Measurements from ENCODE around the gene ZBTB1. TPM values are rescaled to one million over a fixed set of nuclear protein-coding genes. Genes with fewer than 3 reads are reported as not detected.
A peak's percentile ranks its signal among the peaks of the same experiment; 100 is the strongest.

Gene ZBTB1, protein sequence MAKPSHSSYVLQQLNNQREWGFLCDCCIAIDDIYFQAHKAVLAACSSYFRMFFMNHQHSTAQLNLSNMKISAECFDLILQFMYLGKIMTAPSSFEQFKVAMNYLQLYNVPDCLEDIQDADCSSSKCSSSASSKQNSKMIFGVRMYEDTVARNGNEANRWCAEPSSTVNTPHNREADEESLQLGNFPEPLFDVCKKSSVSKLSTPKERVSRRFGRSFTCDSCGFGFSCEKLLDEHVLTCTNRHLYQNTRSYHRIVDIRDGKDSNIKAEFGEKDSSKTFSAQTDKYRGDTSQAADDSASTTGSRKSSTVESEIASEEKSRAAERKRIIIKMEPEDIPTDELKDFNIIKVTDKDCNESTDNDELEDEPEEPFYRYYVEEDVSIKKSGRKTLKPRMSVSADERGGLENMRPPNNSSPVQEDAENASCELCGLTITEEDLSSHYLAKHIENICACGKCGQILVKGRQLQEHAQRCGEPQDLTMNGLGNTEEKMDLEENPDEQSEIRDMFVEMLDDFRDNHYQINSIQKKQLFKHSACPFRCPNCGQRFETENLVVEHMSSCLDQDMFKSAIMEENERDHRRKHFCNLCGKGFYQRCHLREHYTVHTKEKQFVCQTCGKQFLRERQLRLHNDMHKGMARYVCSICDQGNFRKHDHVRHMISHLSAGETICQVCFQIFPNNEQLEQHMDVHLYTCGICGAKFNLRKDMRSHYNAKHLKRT
- total RNA-seq, result 45.4 and 46.5 TPM in 2 replicates

DNA sequence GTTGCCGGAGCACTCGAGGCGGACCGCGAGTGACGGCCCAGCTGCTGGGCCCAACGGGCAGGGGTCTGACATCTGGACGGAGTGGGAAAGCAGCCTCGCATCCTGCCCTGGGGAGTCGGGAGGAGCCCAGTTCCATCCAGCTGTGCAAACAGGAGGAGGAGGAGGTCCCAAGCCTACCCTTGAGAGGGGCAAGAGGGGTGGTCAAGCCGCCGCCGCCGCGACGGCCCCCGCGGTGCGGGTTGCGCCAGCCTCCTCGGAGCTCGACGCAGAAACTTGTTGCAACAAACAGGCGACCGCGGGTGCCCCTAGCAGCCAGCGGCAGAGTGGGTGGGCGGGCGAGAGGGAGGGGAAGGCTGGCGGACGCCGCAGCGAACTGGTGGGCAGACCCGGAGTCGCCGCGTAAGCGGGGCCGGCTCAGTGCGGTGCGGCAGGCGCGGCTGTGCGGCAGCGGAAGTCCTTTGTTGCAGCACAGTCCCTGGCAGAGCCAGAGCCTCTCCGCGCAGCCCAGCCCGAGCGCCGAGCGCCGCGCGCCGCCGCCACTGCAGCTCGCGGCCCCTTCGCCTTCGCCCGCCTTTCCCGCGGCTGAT is at the start of gene ZBTB1:
TSS of gene ZBTB1 (plus strand) at position 461 of the 587 bp plus-strand sequence. CDS start 16,735 bp downstream, outside the sequence.
- peak within 1 kb of the TSS; percentile 94 for H3K4me3 Mint-ChIP-seq
- no peaks in the 10 kb centered on the region for H3K9me3 Mint-ChIP-seq
- DNase-seq, result peak; percentile 94
- peak within 1 kb of the TSS; percentile 100 for H3K27ac Mint-ChIP-seq
- intact Hi-C loops (cut with micrococcal nuclease), result loop anchor here (5.0 kb wide), 1 partner anchor 37 kb away; the partner anchor contains the start of gene AKAP5
- H3K36me3 Mint-ChIP-seq (ENCODE audit: low read depth), result peaks cover 32% of the 10 kb centered on the region
- H3K4me1 Mint-ChIP-seq, result peaks cover 61% of the 10 kb centered on the region
- H3K27me3 Mint-ChIP-seq, result peaks cover 1% of the 10 kb centered on the region

DNA sequence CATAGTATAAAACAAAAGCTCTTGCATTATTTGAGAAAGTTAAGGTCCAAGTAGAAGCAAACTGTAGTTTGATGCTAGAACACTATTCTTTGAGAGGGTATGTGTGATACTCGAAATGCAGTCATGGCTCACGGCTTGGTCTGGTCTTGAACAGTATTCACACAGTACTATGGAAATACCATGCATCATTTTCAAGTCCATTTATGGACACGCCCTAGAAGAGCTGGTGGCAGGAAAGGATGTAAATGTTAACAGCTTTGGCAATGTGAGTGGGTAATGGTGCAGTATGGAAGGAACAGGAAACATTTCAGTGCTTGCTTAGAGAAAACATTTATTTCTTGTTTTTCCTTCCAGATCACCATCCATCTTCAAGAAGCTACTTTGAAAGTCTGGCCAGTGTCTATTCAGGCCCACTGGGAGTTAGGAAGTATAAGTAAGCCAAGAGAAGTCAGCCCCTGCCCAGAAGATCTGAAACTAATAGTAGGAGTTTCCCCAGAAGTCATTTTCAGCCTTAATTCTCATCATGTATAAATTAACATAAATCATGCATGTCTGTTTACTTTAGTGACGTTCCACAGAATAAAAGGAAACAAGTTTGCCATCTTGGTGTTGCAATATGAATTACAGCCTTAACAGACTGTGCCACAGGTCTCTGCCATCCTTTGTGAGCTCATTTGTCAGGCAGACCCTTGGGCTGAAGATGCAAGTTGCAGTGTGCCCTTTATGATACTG is 45.0 kb upstream of the ZBTB1 start:
- H3K4me3 Mint-ChIP-seq, result no peak overlapping the region
- peaks cover 50% of the 10 kb centered on the region for H3K36me3 Mint-ChIP-seq (ENCODE audit: low read depth)
- intact Hi-C loops (cut with micrococcal nuclease), result no loop called here
- no peaks in the 10 kb centered on the region for H3K27me3 Mint-ChIP-seq
- peak overlapping the region; percentile 6 for H3K27ac Mint-ChIP-seq
- H3K4me1 Mint-ChIP-seq, result peaks cover 24% of the 10 kb centered on the region
- peak; percentile 48 for DNase-seq
- H3K9me3 Mint-ChIP-seq, result no peaks in the 10 kb centered on the region

DNA sequence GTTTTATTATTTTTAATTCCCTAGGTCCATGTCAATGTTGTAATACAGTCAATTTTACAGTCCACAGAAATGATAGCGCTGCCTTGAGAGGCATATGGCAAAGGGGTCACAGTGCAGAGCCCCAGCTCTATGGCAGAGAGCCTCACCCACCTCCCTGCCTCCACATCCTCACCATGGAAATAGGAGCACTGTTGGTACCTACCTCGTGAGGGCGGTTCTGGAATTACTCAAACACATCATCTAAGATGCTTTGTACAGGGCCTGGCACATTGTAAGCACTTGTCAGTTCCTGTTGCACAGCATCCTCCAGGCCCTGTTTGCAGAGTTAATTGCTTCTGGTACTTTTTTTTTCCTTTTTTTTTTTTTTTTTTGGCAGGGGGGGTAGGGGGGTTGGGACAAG is 43.3 kb upstream of the ZBTB1 start:
- H3K36me3 Mint-ChIP-seq (ENCODE audit: low read depth), result peaks cover 46% of the 10 kb centered on the region
- H3K4me3 Mint-ChIP-seq, result no peak overlapping the region
- H3K27me3 Mint-ChIP-seq, result peaks cover 4% of the 10 kb centered on the region
- peak overlapping the region; percentile 58 for H3K27ac Mint-ChIP-seq
- H3K9me3 Mint-ChIP-seq, result no peaks in the 10 kb centered on the region
- H3K4me1 Mint-ChIP-seq, result peaks cover 34% of the 10 kb centered on the region
- peak; percentile 53 for DNase-seq
- intact Hi-C loops (cut with micrococcal nuclease), result no loop called here

DNA sequence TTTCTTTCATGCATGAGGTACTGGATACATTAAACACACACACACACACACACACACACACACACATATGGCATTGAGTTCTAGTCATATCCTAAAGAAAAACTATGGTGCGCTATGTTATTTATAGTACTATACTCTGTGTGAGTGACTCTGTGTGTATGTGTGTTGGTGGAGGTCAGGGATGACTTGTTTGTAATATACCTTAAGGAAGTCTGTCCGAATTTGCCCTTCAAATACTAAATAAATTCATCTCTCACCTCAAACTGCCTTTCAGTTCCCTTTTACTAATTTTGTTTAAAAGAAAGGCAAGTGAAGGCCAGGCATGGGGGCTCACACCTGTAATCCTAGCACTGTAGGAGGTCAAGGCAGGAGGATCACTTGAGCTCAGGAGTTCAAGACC is 41.4 kb upstream of the ZBTB1 start:
- peaks cover 5% of the 10 kb centered on the region for H3K27me3 Mint-ChIP-seq
- peaks cover 41% of the 10 kb centered on the region for H3K36me3 Mint-ChIP-seq (ENCODE audit: low read depth)
- no peak overlapping the region for H3K27ac Mint-ChIP-seq
- H3K4me3 Mint-ChIP-seq, result no peak overlapping the region
- intact Hi-C loops (cut with micrococcal nuclease), result no loop called here
- DNase-seq, result peak; percentile 26
- H3K4me1 Mint-ChIP-seq, result peaks cover 39% of the 10 kb centered on the region
- H3K9me3 Mint-ChIP-seq, result no peaks in the 10 kb centered on the region

DNA sequence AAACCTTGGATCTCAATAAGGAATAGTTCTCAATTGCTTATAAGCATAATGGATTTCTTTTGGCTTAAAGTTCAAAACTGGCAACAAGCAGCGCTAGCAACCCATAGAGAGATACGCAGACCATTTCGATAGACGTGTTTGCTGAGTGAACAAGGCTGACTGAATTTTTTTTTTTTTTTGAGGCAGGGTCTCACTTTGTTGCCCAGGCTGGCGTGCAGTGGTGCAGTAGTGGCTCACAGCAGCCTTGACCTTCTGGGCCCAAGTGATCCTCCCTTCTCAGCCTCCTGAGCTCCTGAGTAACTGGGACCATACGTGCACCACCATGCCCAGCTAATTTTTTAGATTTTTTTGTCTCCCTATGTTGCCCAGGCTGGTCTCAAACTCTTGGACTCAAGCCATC is 40.7 kb upstream of the ZBTB1 start:
- Mint-ChIP-seq H3K36me3 (ENCODE audit: low read depth) (peaks cover 37% of the 10 kb centered on the region), H3K27ac (no peak overlapping the region), H3K4me1 (peaks cover 40% of the 10 kb centered on the region), H3K27me3 (peaks cover 5% of the 10 kb centered on the region), H3K4me3 (no peak overlapping the region), H3K9me3 (no peaks in the 10 kb centered on the region)
- intact Hi-C loops (cut with micrococcal nuclease), result loop anchor here (2.0 kb wide), 1 partner anchor 47 kb away; no protein-coding TSS in a partner anchor
- peak; percentile 46 for DNase-seq

DNA sequence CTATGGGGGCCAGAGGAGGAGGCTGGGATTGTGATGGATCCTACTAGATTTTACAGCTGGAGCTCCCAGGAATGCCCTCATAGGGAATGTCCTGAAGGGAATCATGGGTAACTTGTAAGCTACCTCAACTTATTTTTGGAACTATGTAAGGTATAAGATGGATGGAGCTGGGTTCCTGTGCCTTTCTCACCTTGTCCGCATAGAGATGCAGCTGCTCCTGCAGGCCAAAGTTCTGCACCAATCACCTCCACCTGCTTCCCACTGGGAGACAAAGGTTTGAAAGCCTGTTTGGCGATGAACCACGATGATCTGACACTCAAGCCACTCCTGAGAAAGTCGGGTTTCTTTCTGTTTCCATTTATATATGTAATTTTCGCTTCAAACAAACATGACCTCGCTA is 39.9 kb upstream of the ZBTB1 start:
- H3K4me3 Mint-ChIP-seq, result peak overlapping the region; percentile 86
- H3K36me3 Mint-ChIP-seq (ENCODE audit: low read depth), result peaks cover 30% of the 10 kb centered on the region
- intact Hi-C loops (cut with micrococcal nuclease), result loop anchor here (2.0 to 5.0 kb wide), 2 partner anchors 38 to 46 kb away; partner anchors contain the start of genes ZBTB1 and ZBTB25

DNA sequence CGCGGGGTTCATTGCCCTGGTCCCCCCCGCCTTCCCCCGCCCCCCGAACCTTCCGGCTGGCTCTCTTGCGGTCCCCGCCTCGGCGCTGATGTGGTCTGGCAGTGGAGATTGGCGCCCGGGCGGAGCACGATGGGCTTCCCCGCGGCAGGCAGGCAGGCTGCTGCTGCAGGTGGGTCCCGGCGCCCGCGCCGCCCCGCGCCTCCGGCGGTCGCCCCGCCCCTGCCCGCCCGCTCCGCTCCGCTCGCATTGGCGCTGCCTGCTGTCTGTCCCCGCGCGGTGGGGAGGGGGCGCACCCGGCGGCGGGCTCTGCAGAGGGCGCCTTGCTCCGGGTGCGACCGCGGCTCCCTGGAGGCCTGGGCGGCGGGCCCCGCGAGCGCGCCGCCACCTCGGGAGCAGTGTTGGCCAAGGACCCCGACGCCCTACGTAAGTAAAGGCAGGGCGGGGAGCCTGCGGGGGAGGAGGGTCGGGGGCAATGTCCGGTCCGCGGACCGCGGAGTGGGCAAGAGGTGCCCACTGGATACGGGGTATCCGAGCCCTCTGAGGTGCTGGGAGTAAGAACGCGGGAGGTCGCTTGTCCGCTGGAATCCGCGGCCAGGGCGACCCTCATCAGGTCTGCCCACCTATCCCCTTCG is 39.3 kb upstream of the ZBTB1 start, which contains the start of gene AKAP5:
TSS of gene AKAP5 (plus strand) at position 309 of the 632 bp plus-strand sequence. CDS start 2,896 bp downstream, outside the sequence.
- H3K36me3 Mint-ChIP-seq (ENCODE audit: low read depth), result peaks cover 24% of the 10 kb centered on the region
- H3K27me3 Mint-ChIP-seq, result peaks cover 5% of the 10 kb centered on the region
- H3K4me3 Mint-ChIP-seq, result peak within 1 kb of the TSS; percentile 86
- H3K27ac Mint-ChIP-seq, result peak within 1 kb of the TSS; percentile 79
- H3K9me3 Mint-ChIP-seq, result no peaks in the 10 kb centered on the region
- intact Hi-C loops (cut with micrococcal nuclease), result loop anchor here (2.0 to 5.0 kb wide), 2 partner anchors 37 to 45 kb away; partner anchors contain the start of genes ZBTB1 and ZBTB25
- DNase-seq, result peak; percentile 90
- H3K4me1 Mint-ChIP-seq, result peaks cover 33% of the 10 kb centered on the region

More for the DNA sequence above, 39.9 kb upstream of the ZBTB1 start:
- Mint-ChIP-seq H3K4me1 (peaks cover 34% of the 10 kb centered on the region), H3K27me3 (peaks cover 5% of the 10 kb centered on the region), H3K9me3 (no peaks in the 10 kb centered on the region), H3K27ac (peak overlapping the region; percentile 67)
- DNase-seq, result peak; percentile 62

DNA sequence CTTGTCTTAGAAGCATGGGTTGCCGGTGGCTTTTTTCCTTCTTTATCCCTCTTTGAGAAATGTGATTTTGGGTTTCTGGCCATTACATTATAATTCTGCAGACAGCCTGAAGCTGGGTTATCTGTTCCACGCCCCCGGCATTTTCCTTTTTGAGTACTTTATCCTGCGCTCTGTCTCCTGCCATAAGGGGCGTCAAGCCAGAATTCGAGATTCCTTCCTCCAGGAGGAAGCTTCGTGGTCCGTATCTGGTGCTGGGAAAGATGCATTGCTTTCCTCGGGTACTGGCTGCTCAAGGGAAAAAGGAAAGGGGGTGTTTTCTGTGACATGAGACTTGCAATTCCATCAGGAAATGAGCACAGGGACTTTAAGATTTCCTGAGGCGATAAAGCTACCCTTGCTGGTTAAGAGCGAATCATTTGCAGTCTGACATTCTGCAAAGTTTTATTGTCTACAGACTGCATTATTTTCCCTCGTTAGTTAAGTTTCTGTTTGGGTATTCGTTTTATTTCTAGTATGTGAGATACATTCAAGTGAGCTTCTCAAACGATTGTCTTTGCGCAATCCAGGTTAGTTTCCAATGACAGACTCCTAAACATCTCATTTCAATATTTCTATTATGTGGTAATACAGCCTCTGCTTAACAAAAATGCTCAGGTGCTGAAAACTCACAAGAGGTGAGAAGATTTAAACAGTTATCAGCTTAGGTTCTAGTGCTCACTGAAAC is 38.6 kb upstream of the ZBTB1 start:
- H3K4me1 Mint-ChIP-seq, result peaks cover 32% of the 10 kb centered on the region
- peak overlapping the region; percentile 86 for H3K4me3 Mint-ChIP-seq
- intact Hi-C loops (cut with micrococcal nuclease), result loop anchor here (2.0 to 5.0 kb wide), 2 partner anchors 36 to 45 kb away; partner anchors contain the start of genes ZBTB1 and ZBTB25
- peaks cover 5% of the 10 kb centered on the region for H3K27me3 Mint-ChIP-seq
- DNase-seq, result peak; percentile 58
- peak overlapping the region; percentile 79 for H3K27ac Mint-ChIP-seq
- H3K9me3 Mint-ChIP-seq, result no peaks in the 10 kb centered on the region
- peaks cover 21% of the 10 kb centered on the region for H3K36me3 Mint-ChIP-seq (ENCODE audit: low read depth)

DNA sequence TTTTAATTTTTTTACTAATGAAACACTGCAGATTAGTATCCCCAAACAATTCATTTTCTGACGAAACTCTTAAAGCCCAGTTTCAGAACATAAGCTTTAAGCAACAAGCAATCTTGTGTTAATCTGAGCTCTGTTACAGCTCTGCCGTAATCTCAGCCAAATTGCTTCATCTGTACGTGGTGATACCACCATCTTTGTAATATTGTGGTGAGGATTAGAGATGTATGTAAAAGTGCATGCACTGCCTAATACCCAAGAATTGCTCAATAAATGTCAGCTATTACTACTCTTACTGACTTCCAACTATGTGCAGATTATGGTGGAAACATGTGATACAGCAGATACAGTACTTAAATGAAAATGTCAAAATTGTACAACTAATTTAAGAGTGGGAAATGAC is 37.5 kb upstream of the ZBTB1 start:
- intact Hi-C loops (cut with micrococcal nuclease), result loop anchor here (5.0 kb wide), 1 partner anchor 35 kb away; the partner anchor contains the start of genes ZBTB1 and ZBTB25
- Mint-ChIP-seq H3K4me1 (peaks cover 31% of the 10 kb centered on the region), H3K4me3 (no peak overlapping the region), H3K27ac (no peak overlapping the region), H3K9me3 (no peaks in the 10 kb centered on the region), H3K27me3 (peaks cover 5% of the 10 kb centered on the region), H3K36me3 (ENCODE audit: low read depth) (peaks cover 18% of the 10 kb centered on the region)
- DNase-seq, result peak; percentile 35

DNA sequence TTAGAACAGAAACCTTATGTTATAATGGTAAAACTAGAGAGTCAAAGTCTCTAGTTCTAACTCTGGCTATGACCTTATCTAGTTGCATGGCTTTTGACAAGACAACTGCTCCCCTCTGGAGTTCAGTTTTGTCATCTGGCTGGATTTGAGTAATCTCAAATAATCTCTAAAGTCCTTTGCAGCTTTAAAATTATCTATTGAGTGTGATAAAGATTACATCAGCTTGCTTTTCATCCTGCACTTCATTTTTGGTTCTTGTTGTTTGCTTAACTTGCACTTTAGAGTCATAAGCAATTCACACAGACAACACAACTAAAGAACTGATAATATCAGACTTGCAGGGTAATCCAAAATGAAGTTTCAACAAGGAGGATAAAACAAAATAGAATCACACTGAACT is 37.0 kb upstream of the ZBTB1 start:
- H3K9me3 Mint-ChIP-seq, result no peaks in the 10 kb centered on the region
- peak; percentile 29 for DNase-seq
- peaks cover 31% of the 10 kb centered on the region for H3K4me1 Mint-ChIP-seq
- no peak overlapping the region for H3K27ac Mint-ChIP-seq
- H3K4me3 Mint-ChIP-seq, result no peak overlapping the region
- peaks cover 5% of the 10 kb centered on the region for H3K27me3 Mint-ChIP-seq
- H3K36me3 Mint-ChIP-seq (ENCODE audit: low read depth), result peaks cover 14% of the 10 kb centered on the region
- intact Hi-C loops (cut with micrococcal nuclease), result loop anchor here (5.0 kb wide), 1 partner anchor 35 kb away; the partner anchor contains the start of genes ZBTB1 and ZBTB25

DNA sequence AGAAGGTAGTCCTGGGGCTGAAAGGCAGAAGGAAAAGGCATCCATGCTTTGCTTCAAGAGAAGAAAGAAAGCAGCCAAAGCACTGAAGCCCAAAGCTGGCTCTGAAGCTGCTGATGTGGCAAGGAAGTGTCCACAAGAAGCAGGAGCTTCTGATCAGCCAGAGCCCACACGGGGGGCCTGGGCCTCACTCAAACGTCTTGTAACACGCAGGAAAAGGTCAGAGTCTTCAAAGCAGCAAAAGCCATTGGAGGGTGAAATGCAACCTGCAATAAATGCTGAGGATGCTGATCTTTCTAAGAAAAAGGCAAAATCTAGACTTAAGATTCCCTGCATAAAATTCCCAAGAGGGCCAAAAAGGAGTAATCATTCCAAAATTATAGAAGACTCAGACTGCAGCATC is 36.1 kb upstream of the ZBTB1 start:
- H3K9me3 Mint-ChIP-seq, result no peaks in the 10 kb centered on the region
- DNase-seq, result peak; percentile 53
- H3K27me3 Mint-ChIP-seq, result peaks cover 5% of the 10 kb centered on the region
- H3K4me3 Mint-ChIP-seq, result no peak overlapping the region
- intact Hi-C loops (cut with micrococcal nuclease), result loop anchor here (5.0 kb wide), 1 partner anchor 34 kb away; the partner anchor contains the start of genes ZBTB1 and ZBTB25
- peaks cover 13% of the 10 kb centered on the region for H3K36me3 Mint-ChIP-seq (ENCODE audit: low read depth)
- peaks cover 31% of the 10 kb centered on the region for H3K4me1 Mint-ChIP-seq
- H3K27ac Mint-ChIP-seq, result no peak overlapping the region

DNA sequence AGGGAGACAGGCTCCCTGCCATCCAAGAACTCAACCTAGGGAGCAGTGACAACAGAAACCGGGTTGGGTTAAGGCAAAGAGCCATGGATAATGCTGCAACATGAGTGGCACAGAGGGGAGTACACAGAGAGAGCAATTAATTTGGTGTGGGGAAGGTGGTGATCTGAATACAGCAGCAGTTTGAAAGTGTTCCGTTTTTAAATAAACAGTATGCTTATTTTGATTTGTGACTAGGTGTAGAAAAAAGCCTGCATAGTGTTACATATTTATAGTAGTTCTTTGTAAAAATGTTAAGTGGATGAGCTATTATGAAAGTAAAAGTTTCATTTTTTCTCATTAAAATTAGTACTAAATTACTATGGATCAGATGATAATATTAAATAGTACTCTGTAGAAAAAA is 30.5 kb upstream of the ZBTB1 start:
- no peak overlapping the region for H3K4me3 Mint-ChIP-seq
- no peak overlapping the region for H3K27ac Mint-ChIP-seq
- peaks cover 5% of the 10 kb centered on the region for H3K4me1 Mint-ChIP-seq
- H3K36me3 Mint-ChIP-seq (ENCODE audit: low read depth), result peaks cover 13% of the 10 kb centered on the region
- peak; percentile 49 for DNase-seq
- no peaks in the 10 kb centered on the region for H3K9me3 Mint-ChIP-seq
- intact Hi-C loops (cut with micrococcal nuclease), result no loop called here
- H3K27me3 Mint-ChIP-seq, result no peaks in the 10 kb centered on the region

All from activated CD4-positive, alpha-beta T cell treated with anti-CD3 and anti-CD28 coated beads, Interleukin-2, amount 10 ng/mL, durations not matched to agents 24 days and 14 days (primary cell).